Parathyroid adenoma (tissue), 2 donors: Measurements from ENCODE around the gene EMP2.

Source experiments
- H2AFZ ChIP-seq: fragments of 300-600 bp; sonication (generic); one replicate; pipeline ENCODE4 v1.7.0; 2017; ENCODE audit warnings: antibody characterized with exemption, mild to moderate bottlenecking
- H3K27ac ChIP-seq: fragments of 300-600 bp; sonication (generic); one replicate; pipeline ENCODE4 v1.7.0; 2017
- H3K27me3 ChIP-seq: fragments of 300-600 bp; sonication (generic); one replicate; pipeline ENCODE4 v1.7.0; 2017; ENCODE audit warnings: low read length; ENCODE audit not compliant: control insufficient read depth, insufficient read depth
- H3K36me3 ChIP-seq: fragments of 300-600 bp; sonication (generic); one replicate; pipeline ENCODE4 v1.7.0; 2017; ENCODE audit warnings: low read length; ENCODE audit not compliant: control insufficient read depth, insufficient read depth
- H3K4me1 ChIP-seq: fragments of 300-600 bp; sonication (generic); one replicate; pipeline ENCODE4 v1.7.0; 2017; ENCODE audit warnings: control low read depth
- H3K4me2 ChIP-seq: fragments of 300-600 bp; sonication (generic); one replicate; pipeline ENCODE4 v1.7.0; 2017; ENCODE audit warnings: low read length
- H3K4me3 ChIP-seq: fragments of 300-600 bp; sonication (generic); one replicate; pipeline ENCODE4 v1.7.0; 2017; ENCODE audit warnings: low read depth, low read length
- H3K79me2 ChIP-seq: fragments of 300-600 bp; sonication (generic); one replicate; pipeline ENCODE4 v1.7.0; 2017; ENCODE audit warnings: control low read depth
- H3K9ac ChIP-seq: fragments of 300-600 bp; sonication (generic); one replicate; pipeline ENCODE4 v1.7.0; 2017; ENCODE audit warnings: mild to moderate bottlenecking
- H3K9me3 ChIP-seq: fragments of 300-600 bp; sonication (generic); one replicate; pipeline ENCODE4 v1.7.0; 2017; ENCODE audit warnings: low read length; ENCODE audit not compliant: control insufficient read depth
- TF ChIP-seq, protein P1 (sequence below): fragments of 300-600 bp; sonication (generic); IDR thresholded peaks from one replicate; pipeline ENCODE4 v1.7.0; 2017; ENCODE audit warnings: antibody characterized with exemption, mild to moderate bottlenecking
- donor health status: primary hyperparathyroidism.

EMP2 gene, protein sequence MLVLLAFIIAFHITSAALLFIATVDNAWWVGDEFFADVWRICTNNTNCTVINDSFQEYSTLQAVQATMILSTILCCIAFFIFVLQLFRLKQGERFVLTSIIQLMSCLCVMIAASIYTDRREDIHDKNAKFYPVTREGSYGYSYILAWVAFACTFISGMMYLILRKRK

DNA sequence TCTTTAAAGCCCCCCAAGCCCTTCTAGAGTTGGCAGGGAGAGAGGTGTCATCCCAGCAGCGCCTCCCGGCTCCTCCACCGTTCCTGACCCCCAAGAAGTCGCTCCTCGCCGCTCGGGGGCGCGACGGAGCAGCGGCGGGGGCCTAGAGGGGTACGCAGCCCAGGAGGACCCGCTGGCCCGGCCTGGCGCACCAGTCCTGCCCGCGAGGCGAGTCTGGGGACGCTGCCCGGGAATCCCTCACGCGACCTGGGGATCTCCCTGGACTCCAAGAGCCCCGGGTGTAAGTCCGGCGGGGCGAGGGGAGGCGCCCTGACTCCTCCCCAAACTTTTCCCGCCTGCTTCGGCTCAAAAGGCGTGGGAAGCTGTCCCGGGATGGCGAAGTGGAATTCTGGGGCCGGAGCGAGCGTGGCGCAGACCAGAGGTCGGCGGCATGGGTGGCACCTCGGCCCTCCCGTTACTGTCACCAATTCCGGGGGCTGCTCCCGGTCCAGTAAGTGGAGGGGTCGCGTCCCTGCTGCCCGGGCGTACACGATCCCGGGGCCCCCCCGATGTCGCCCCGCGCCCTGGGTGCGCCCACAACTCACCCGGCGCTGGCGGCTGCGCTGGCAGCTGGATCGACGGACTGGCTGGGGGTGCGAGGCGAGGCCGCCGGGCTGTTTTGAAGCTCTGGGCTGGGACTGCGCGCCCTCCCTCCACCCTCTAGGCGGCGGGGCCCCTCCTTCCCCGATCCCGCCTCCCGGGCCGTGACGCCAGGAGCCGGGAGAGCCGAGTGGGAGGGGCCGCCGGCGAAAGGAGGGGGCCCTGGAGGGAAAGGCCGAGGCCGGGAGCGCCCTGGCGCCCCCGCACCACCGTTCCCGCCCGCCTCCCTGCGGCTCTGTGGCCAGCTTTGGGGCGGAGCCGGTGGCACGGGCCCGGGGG lies at the start of gene EMP2:
Gene EMP2, minus strand, starts transcription at position 634 of the 918 bp plus-strand sequence. CDS start 32,981 bp downstream, outside the sequence.
- no peaks in the 10 kb centered on the region for H3K79me2 ChIP-seq
- H3K27me3 ChIP-seq, result no peaks in the 10 kb centered on the region
- H3K36me3 ChIP-seq, result no peaks in the 10 kb centered on the region
- H3K9ac ChIP-seq, result peak within 1 kb of the TSS; percentile 15
- H3K4me3 ChIP-seq, result peak within 1 kb of the TSS; percentile 63
- H3K4me1 ChIP-seq, result peaks cover 41% of the 10 kb centered on the region
- H3K4me2 ChIP-seq, result peak within 1 kb of the TSS; percentile 75
- peak within 1 kb of the TSS; percentile 50 for H3K27ac ChIP-seq
- H3K9me3 ChIP-seq, result no peaks in the 10 kb centered on the region
- TF ChIP-seq, protein P1, sequence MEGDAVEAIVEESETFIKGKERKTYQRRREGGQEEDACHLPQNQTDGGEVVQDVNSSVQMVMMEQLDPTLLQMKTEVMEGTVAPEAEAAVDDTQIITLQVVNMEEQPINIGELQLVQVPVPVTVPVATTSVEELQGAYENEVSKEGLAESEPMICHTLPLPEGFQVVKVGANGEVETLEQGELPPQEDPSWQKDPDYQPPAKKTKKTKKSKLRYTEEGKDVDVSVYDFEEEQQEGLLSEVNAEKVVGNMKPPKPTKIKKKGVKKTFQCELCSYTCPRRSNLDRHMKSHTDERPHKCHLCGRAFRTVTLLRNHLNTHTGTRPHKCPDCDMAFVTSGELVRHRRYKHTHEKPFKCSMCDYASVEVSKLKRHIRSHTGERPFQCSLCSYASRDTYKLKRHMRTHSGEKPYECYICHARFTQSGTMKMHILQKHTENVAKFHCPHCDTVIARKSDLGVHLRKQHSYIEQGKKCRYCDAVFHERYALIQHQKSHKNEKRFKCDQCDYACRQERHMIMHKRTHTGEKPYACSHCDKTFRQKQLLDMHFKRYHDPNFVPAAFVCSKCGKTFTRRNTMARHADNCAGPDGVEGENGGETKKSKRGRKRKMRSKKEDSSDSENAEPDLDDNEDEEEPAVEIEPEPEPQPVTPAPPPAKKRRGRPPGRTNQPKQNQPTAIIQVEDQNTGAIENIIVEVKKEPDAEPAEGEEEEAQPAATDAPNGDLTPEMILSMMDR, result peak; percentile 44
- peak within 1 kb of the TSS; percentile 77 for H2AFZ ChIP-seq

DNA sequence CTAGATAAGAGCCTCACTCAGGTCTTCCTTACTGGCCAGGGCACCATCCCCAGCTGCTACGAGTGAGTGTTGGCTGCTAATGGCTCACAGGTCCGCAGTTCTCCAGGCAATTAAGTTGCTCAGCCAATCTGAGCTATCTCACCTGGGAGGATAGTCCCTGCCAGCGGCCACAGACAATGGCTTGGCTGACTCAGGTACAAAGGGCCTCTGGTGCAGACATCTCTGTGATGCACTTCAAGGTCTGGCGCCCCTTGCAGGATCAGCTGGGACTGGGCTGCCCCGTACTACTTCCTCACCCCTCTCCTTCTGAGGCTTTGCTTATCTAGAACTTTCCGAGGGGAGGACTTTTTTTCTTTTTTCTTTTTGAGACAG lies 49.2 kb upstream of the EMP2 start:
- H3K4me2 ChIP-seq, result no peak overlapping the region
- H2AFZ ChIP-seq, result no peak overlapping the region
- no peaks in the 10 kb centered on the region for H3K4me1 ChIP-seq
- no peaks in the 10 kb centered on the region for H3K27me3 ChIP-seq
- TF ChIP-seq, protein P1, result no peak
- H3K79me2 ChIP-seq, result no peaks in the 10 kb centered on the region
- H3K9me3 ChIP-seq, result no peaks in the 10 kb centered on the region
- no peak overlapping the region for H3K27ac ChIP-seq
- no peak overlapping the region for H3K9ac ChIP-seq
- no peaks in the 10 kb centered on the region for H3K36me3 ChIP-seq
- no peak overlapping the region for H3K4me3 ChIP-seq

DNA sequence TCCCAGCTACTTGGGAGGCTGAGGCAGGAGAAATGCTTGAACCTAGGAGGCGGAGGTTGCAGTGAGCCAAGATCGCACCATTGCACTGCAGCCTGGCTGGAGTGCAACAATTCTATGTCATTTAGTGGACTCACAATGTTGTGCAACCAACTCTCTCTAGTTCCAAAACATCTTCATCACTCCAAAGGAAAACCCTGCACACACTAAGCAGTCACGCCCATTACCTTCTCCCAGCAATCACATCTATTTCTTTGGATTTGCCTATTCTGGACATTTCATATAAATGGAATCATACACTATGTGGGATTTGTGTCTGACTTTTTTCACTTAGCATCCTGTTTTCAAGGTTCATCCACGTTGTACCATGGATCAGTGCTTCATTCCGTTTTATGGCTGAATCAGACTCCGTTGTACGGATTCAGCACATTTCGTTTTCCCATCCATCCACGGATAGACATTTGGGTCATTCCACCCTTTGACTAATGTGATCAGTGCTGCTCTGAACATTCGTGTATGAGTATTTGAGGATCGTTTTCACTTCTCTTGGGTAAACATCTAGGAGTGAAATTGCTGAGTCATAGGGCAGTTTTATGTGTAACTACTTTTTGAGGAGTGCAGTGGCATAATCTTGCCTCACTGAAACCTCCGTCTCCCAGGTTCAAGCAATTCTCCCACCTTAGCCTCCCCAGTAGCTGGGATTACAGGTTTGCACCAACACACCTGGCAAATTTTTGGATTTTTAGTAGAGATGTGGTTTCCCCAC lies 45.4 kb upstream of the EMP2 start:
- Histone ChIP-seq H3K9ac (no peak overlapping the region), H3K4me3 (no peak overlapping the region), H3K4me1 (no peaks in the 10 kb centered on the region), H3K4me2 (no peak overlapping the region), H2AFZ (no peak overlapping the region), H3K27ac (no peak overlapping the region), H3K27me3 (no peaks in the 10 kb centered on the region), H3K9me3 (no peaks in the 10 kb centered on the region), H3K36me3 (no peaks in the 10 kb centered on the region), H3K79me2 (no peaks in the 10 kb centered on the region)
- TF ChIP-seq, protein P1, result no peak

DNA sequence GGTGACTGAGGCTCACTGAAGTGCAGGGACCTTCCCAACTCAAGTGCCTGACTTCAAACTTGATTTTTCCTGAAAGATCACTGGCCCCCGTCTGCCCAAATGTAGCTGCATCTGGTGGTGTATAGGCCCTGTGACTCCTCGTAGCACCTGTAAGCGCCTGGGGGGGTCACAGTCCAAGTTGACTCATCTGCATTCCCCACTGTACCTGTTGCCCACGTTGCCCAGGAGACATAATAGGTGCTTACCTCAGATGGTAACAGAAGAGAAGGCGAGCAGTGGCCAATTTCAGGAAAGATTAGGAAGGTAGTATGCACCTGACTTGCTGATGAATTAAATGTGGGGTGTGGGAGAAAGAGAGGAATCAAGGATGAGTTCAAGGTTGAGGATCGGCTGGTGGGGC lies 44.1 kb upstream of the EMP2 start:
- Histone ChIP-seq H3K27ac (no peak overlapping the region), H3K27me3 (no peaks in the 10 kb centered on the region), H3K4me2 (no peak overlapping the region), H3K4me1 (no peaks in the 10 kb centered on the region), H3K9me3 (no peaks in the 10 kb centered on the region), H3K9ac (no peak overlapping the region), H3K36me3 (no peaks in the 10 kb centered on the region), H2AFZ (no peak overlapping the region), H3K79me2 (no peaks in the 10 kb centered on the region), H3K4me3 (no peak overlapping the region)
- TF ChIP-seq, protein P1, result no peak
